Measurements from ENCODE around the gene GDF10. TPM values are rescaled to one million over a fixed set of nuclear protein-coding genes. Genes with fewer than 3 reads are reported as not detected.

Gene GDF10
- total and polyA plus RNA-seq, 2 of the 13 experiments (the other 11 are each of a cell fraction or from before 2014, with no cell fraction given) = 0.03 TPM; not detected in 1

GRCh38 chr10:47294501-47294900 is 5.5 kb upstream of the GDF10 start:
- no peaks in the 10 kb centered on the region for H3K79me2 ChIP-seq (ENCODE audit: insufficient read depth, low read length)
- ATAC-seq (no peak), FAIRE-seq (no peak), DNase-seq (ENCODE audit: low spot score) (no peak)
- no peak overlapping the region for H3K9ac ChIP-seq (ENCODE audit: insufficient read depth, low read depth, low read length)
- H3K4me2 ChIP-seq (ENCODE audit: low read depth, low read length) = no peak overlapping the region
- H3K4me3 ChIP-seq (replicated peaks in 1 of 3; ENCODE audit: insufficient read depth in 1 of 3, low read depth in 2 of 3, low read length in 3 of 3) = no peak overlapping the region
- in situ Hi-C loops (cut with HindIII; ENCODE audit: extremely low pct_ligation_motif_present, low pct_unique_long_range_greater_than_20kb) = no loop called here
- 21% methylated on average over 5 of the region's 5 CpGs for WGBS (ENCODE audit: low lambda C conversion rate)
- POLR2A ChIA-PET = no interaction called here
- no TSS peak for BruUV-seq (replicated peaks)
- CTCF ChIA-PET (ENCODE audit: low intra/inter-chr PET ratio, low total read pairs) = no interaction called here
- intact Hi-C loops (cut with micrococcal nuclease; ENCODE audit: unreplicated experiment) = no loop called here
- H3K9me3 ChIP-seq (ENCODE audit: low read length) = no peaks in the 10 kb centered on the region
- no peak overlapping the region for H2AFZ ChIP-seq (ENCODE audit: low read length)
- TF ChIP-seq KDM4B (CRISPR knock-in tag; IDR thresholded peaks at IDR 0.05) (no peak), ZNF549 (CRISPR knock-in tag; IDR thresholded peaks at IDR 0.05) (no peak)
- H3K27ac ChIP-seq (ENCODE audit: extremely low read length, insufficient read depth, low read length) = no peak overlapping the region
- H3K4me1 ChIP-seq (ENCODE audit: insufficient read depth, low read length) = no peaks in the 10 kb centered on the region
- no peaks in the 10 kb centered on the region for H3K36me3 ChIP-seq (replicated peaks in 1 of 2; ENCODE audit: control insufficient read depth in 1 of 2, insufficient read depth in 2 of 2, low read length in 2 of 2)
- H3K27me3 ChIP-seq (ENCODE audit: control insufficient read depth in 1 of 2, insufficient read depth in 2 of 2, low read length in 2 of 2) = peaks cover 1 to 47% of the 10 kb centered on the region in 2 experiments; a peak in 3 of 5 replicates
- H4K20me1 ChIP-seq (ENCODE audit: insufficient read depth, low read length) = no peaks in the 10 kb centered on the region

DNA sequence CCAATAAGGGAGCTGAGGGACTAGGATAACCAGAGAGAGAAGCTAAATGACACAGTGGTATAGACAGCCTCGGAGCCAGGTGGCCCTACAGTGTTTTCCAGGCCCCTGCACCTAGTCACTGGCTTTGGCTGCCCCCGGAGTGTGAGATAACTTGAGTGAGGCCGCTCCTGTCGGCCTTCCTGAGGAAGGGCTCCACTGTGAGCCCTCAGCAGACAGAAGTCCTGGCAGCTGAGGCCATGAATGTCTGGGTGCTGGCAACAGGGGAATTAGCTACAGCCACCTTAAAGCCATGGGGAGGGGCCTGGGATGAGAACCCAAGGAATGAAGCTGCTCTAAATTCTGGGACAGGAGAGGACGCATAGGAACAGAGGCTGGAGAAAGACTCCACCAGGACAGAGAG is 4.6 kb upstream of the GDF10 start:
- Histone ChIP-seq H3K4me1 (ENCODE audit: insufficient read depth, low read length) (no peaks in the 10 kb centered on the region), H3K9me3 (ENCODE audit: low read length) (no peaks in the 10 kb centered on the region), H3K27me3 (ENCODE audit: control insufficient read depth in 1 of 2, insufficient read depth in 2 of 2, low read length in 2 of 2) (peaks cover 1 to 52% of the 10 kb centered on the region in 2 experiments; a peak in 3 of 5 replicates), H3K9ac (ENCODE audit: insufficient read depth, low read depth, low read length) (no peak overlapping the region), H3K79me2 (ENCODE audit: insufficient read depth, low read length) (no peaks in the 10 kb centered on the region), H4K20me1 (ENCODE audit: insufficient read depth, low read length) (no peaks in the 10 kb centered on the region), H2AFZ (ENCODE audit: low read length) (no peak overlapping the region), H3K4me3 (replicated peaks in 1 of 3; ENCODE audit: insufficient read depth in 1 of 3, low read depth in 2 of 3, low read length in 3 of 3) (no peak overlapping the region), H3K36me3 (replicated peaks in 1 of 2; ENCODE audit: control insufficient read depth in 1 of 2, insufficient read depth in 2 of 2, low read length in 2 of 2) (no peaks in the 10 kb centered on the region), H3K27ac (ENCODE audit: extremely low read length, insufficient read depth, low read length) (no peak overlapping the region), H3K4me2 (ENCODE audit: low read depth, low read length) (no peak overlapping the region)
- ChIA-PET POLR2A (no interaction called here), CTCF (ENCODE audit: low intra/inter-chr PET ratio, low total read pairs) (no interaction called here)
- no TSS peak for BruUV-seq (replicated peaks)
- WGBS (ENCODE audit: low lambda C conversion rate) = 43% methylated on average over 2 of the region's 5 CpGs
- in situ Hi-C loops (cut with HindIII; ENCODE audit: extremely low pct_ligation_motif_present, low pct_unique_long_range_greater_than_20kb) (no loop called here), intact Hi-C loops (cut with micrococcal nuclease; ENCODE audit: unreplicated experiment) (no loop called here)
- ATAC-seq (no peak), FAIRE-seq (no peak), DNase-seq (ENCODE audit: low spot score) (no peak)
- TF ChIP-seq, protein P1, sequence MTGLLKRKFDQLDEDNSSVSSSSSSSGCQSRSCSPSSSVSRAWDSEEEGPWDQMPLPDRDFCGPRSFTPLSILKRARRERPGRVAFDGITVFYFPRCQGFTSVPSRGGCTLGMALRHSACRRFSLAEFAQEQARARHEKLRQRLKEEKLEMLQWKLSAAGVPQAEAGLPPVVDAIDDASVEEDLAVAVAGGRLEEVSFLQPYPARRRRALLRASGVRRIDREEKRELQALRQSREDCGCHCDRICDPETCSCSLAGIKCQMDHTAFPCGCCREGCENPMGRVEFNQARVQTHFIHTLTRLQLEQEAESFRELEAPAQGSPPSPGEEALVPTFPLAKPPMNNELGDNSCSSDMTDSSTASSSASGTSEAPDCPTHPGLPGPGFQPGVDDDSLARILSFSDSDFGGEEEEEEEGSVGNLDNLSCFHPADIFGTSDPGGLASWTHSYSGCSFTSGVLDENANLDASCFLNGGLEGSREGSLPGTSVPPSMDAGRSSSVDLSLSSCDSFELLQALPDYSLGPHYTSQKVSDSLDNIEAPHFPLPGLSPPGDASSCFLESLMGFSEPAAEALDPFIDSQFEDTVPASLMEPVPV (CRISPR knock-in tag; IDR thresholded peaks at IDR 0.05) = no peak

Measured in HepG2 (cell line).